NCI-H774 (cell line): Measurements from ENCODE around the gene SYCE3.
A peak's percentile ranks its signal among the peaks of the same experiment; 100 is the strongest.
"Not testable (repeated sequence)": the region's sequence is repeated elsewhere in the genome, so short reads cannot be mapped to it uniquely, and the experiment has no call there.

Source experiments
- DNase-seq: peaks from one replicate; lab custom pipeline; 2025; lab: John Stamatoyannopoulos, UW

The SYCE3 gene

GRCh38 chr22:50562523-50563412, at the start of gene SYCE3:
TSS of gene SYCE3 (minus strand) at chr22:50562919. CDS start at chr22:50556405, 6,514 bp downstream.
- DNase-seq, result peak; percentile 83

- no peak for DNase-seq
Measured at GRCh38 chr22:50612168-50612527, 49.4 kb upstream of the SYCE3 start.

GRCh38 chr22:50611341-50612060, 48.8 kb upstream of the SYCE3 start:
- DNase-seq, result no peak

- no peak for DNase-seq
Measured at GRCh38 chr22:50610581-50610980, 47.9 kb upstream of the SYCE3 start.

- DNase-seq, result no peak
Measured at GRCh38 chr22:50610041-50610451, 47.3 kb upstream of the SYCE3 start.

GRCh38 chr22:50609599-50609998, 46.9 kb upstream of the SYCE3 start:
- no peak for DNase-seq

- no peak for DNase-seq
Measured at GRCh38 chr22:50608996-50609395, 46.3 kb upstream of the SYCE3 start.

- DNase-seq, result not testable (repeated sequence)
Measured at GRCh38 chr22:50608058-50608840, 45.5 kb upstream of the SYCE3 start.

- no peak for DNase-seq
Measured at GRCh38 chr22:50607659-50608020, 44.9 kb upstream of the SYCE3 start.

- no peak for DNase-seq
Measured at GRCh38 chr22:50606946-50607658, 44.4 kb upstream of the SYCE3 start.

GRCh38 chr22:50606165-50606945, 43.6 kb upstream of the SYCE3 start:
- no peak for DNase-seq

- DNase-seq, result no peak
Measured at GRCh38 chr22:50605613-50606074, 42.9 kb upstream of the SYCE3 start.

- no peak for DNase-seq
Measured at GRCh38 chr22:50605002-50605612, 42.4 kb upstream of the SYCE3 start.

- DNase-seq, result no peak
Measured at GRCh38 chr22:50604256-50605001, 41.7 kb upstream of the SYCE3 start.

GRCh38 chr22:50603511-50604255, 41.0 kb upstream of the SYCE3 start:
- no peak for DNase-seq

- DNase-seq, result no peak
Measured at GRCh38 chr22:50602338-50602700, 39.6 kb upstream of the SYCE3 start.

- DNase-seq, result no peak
Measured at GRCh38 chr22:50601669-50602337, 39.1 kb upstream of the SYCE3 start.

GRCh38 chr22:50600967-50601668, 38.4 kb upstream of the SYCE3 start:
- DNase-seq, result no peak
